ENCODE results near the gene STAM.

Gene STAM

DNA sequence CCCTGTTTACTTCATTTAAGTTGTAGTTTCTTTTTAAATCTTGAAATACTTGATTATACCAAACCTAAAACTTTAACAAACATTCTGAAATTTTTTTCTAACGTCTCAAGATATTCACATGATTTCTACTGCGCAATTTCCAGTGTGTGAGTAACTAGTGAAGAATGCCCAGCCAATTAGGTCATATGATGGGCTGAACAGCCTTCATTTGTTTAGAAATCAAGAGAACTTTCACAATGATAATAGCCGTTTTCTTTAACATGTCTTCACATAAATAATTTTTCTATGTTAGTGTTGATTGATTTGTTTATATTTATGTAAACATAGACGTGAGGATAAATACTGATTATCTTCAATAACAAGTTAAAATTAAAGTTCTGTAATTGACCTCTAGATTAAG lies 21.8 kb downstream of the STAM start:
- ChIA-PET CTCF (no interaction called here), POLR2A (interaction anchor here (0.8 kb wide), 1 partner anchor 22 kb away, joined by 4 read pairs; the partner anchor contains the start of gene STAM)
- no peak for DNase-seq (ENCODE audit: extremely low spot score)
- TF ChIP-seq ARNT (IDR thresholded peaks at IDR 0.05) = no peak
- no peak for TF ChIP-seq FOXM1 (IDR thresholded peaks at IDR 0.05; ENCODE audit: borderline replicate concordance)
- no peak for TF ChIP-seq CTBP1 (IDR thresholded peaks at IDR 0.05; ENCODE audit: borderline replicate concordance)
- TF ChIP-seq SP1 (IDR thresholded peaks at IDR 0.05) = no peak
- no peak for TF ChIP-seq BHLHE40 (IDR thresholded peaks at IDR 0.05; ENCODE audit: borderline replicate concordance)
- TF ChIP-seq TARDBP (IDR thresholded peaks at IDR 0.05) = no peak
- TF ChIP-seq, protein P1, sequence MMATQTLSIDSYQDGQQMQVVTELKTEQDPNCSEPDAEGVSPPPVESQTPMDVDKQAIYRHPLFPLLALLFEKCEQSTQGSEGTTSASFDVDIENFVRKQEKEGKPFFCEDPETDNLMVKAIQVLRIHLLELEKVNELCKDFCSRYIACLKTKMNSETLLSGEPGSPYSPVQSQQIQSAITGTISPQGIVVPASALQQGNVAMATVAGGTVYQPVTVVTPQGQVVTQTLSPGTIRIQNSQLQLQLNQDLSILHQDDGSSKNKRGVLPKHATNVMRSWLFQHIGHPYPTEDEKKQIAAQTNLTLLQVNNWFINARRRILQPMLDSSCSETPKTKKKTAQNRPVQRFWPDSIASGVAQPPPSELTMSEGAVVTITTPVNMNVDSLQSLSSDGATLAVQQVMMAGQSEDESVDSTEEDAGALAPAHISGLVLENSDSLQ (IDR thresholded peaks at IDR 0.05) = no peak

DNA sequence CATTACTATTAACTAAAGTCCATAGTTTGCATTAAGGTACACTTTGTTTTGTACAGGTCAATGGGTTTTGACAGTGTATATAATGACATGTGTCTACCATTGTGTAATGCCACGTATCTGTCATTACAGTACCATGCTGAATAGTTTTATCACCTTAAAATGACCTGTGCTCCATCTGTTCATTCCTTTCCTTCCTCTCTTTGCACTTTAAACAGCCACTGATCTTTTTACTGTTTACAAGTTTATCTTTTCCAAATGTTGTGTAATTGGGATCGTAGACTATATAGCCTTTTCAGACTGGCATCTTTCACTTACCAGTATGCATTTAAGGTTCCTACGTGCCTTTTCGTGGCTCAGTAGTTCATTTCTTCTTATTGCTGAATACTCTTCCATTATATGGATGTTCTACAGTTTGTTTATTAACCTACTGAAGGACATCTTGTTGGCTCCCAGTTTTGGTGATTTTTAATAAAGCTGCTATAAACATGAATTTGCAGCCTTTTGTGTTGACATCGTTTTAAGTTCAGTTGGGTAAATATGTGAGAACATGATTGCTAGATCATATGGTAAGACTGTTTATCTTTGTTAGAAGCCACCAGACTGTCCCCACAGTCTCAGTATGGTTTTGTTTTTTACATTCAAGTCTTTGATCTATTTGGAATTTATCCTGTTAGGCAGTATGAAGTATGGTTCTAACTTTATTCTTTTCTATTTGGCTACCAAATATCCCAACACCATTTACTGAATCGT lies 24.7 kb downstream of the STAM start:
- POLR2A ChIA-PET = no interaction called here
- no peak for TF ChIP-seq TARDBP (IDR thresholded peaks at IDR 0.05)
- no peak for DNase-seq (ENCODE audit: extremely low spot score)
- CTCF ChIA-PET = no interaction called here

DNA sequence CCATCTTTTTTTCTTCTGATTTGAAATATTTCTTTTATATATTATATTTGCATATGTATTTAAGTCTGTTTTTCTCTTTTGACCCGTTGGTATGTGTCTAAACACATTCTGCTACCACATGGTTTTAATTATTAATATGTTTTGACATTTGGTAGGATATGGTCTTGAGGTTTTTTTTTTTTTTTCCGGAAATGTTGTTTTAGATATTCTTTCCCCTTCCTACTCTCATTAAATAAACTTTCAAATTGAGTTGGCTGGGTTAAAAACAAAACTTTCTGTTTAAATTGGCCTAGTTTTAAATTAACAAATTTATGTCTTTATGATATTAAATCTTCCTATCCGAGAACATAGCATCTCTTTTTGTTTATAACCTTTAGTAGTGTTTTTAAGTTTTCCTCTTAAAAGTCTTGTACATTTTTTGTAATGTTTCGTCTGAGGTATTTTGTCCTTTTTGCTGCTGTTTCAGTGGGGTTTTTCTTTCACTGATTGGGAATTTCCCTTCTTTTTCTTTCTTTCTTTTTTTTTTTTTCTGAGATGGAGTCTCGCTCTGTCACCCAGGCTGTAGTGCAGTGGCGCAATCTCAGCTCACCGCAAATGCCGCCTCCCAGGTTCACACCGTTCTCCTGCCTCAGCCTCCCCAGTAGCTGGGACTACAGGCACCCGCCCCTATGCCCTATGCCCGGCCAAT lies 25.4 kb downstream of the STAM start:
- CTCF ChIA-PET = no interaction called here
- POLR2A ChIA-PET = no interaction called here
- no peak for TF ChIP-seq FOXA1 (IDR thresholded peaks at IDR 0.05)
- no peak for TF ChIP-seq L3MBTL2 (conservative IDR thresholded peaks at IDR 0.05)
- TF ChIP-seq ZNF384 (IDR thresholded peaks at IDR 0.05) = no peak
- TF ChIP-seq CTBP1 (IDR thresholded peaks at IDR 0.05; ENCODE audit: borderline replicate concordance) = no peak
- TF ChIP-seq SUZ12 (IDR thresholded peaks at IDR 0.05) = no peak
- TF ChIP-seq LEF1 (IDR thresholded peaks at IDR 0.05; ENCODE audit: borderline replicate concordance) = no peak
- DNase-seq (ENCODE audit: extremely low spot score) = no peak

DNA sequence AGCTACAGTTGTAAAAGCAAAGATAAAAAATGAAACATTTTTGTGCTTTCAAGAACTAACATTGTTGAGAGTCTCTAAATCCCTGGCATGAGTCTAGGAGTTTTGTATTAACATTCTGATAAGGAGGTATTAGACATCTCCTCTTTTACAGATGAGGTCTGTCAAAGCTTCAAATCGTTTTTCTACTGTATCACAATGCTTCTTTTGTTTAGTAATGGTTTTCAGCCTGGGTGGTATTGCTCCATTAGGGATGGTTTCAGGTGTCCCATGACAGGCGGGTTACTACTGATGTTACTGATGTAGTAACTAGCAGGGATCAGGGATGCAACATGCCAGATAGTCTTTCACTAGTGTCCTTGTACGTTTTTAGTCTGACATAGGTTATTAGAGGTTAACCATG lies 27.4 kb downstream of the STAM start:
- TF ChIP-seq TARDBP (IDR thresholded peaks at IDR 0.05) (no peak), CTBP1 (IDR thresholded peaks at IDR 0.05; ENCODE audit: borderline replicate concordance) (no peak), ELF4 (IDR thresholded peaks at IDR 0.05) (no peak), FOXK2 (IDR thresholded peaks at IDR 0.05) (no peak), FOXA1 (IDR thresholded peaks at IDR 0.05) (no peak), FOXM1 (IDR thresholded peaks at IDR 0.05; ENCODE audit: borderline replicate concordance) (no peak), BHLHE40 (IDR thresholded peaks at IDR 0.05; ENCODE audit: borderline replicate concordance) (no peak), HDGF (IDR thresholded peaks at IDR 0.05; ENCODE audit: borderline replicate concordance) (no peak), SP1 (IDR thresholded peaks at IDR 0.05) (no peak), SUZ12 (IDR thresholded peaks at IDR 0.05) (no peak), ARNT (IDR thresholded peaks at IDR 0.05) (no peak), NFRKB (IDR thresholded peaks at IDR 0.05) (no peak), ZNF384 (IDR thresholded peaks at IDR 0.05) (no peak), LEF1 (IDR thresholded peaks at IDR 0.05; ENCODE audit: borderline replicate concordance) (no peak), L3MBTL2 (conservative IDR thresholded peaks at IDR 0.05) (no peak)
- TF ChIP-seq, protein P1 (IDR thresholded peaks at IDR 0.05) = no peak
- CTCF ChIA-PET = no interaction called here
- POLR2A ChIA-PET = interaction anchor here (0.8 kb wide), 1 partner anchor 27 kb away, joined by 3 read pairs; the partner anchor contains the start of gene STAM
- DNase-seq (ENCODE audit: extremely low spot score) = no peak

DNA sequence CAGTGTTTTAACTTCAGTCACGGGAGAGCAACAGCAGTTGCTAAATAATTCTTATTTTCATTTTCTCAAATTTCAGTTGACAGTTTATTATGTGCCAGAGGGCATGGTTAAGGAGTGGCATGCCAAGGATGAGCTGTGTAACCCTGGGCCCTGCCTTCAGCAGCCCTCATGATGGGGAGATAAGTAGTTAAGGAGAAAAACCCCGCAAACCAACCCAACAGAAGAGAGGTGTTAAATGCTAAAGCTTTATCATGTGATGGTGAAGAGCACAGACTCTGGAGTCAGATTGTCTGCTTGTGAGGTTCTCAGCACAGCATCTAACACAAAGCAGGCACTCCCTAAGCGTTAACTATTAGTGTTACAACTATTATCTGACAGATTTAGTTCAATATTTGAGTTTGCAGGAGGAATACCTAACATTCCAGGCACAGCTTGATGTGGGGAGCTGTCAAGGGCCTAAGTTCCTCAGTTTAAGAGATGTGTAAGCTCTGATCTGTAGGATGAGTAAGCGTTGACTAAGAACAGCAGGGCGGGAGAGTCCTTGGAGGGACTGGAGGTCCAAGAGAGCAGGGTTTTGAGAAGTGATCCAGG lies 29.6 kb downstream of the STAM start:
- TF ChIP-seq TARDBP (IDR thresholded peaks at IDR 0.05) (no peak), SP1 (IDR thresholded peaks at IDR 0.05) (no peak), NFRKB (IDR thresholded peaks at IDR 0.05) (no peak), CTBP1 (IDR thresholded peaks at IDR 0.05; ENCODE audit: borderline replicate concordance) (no peak), BHLHE40 (IDR thresholded peaks at IDR 0.05; ENCODE audit: borderline replicate concordance) (no peak), ARNT (IDR thresholded peaks at IDR 0.05) (no peak), HDGF (IDR thresholded peaks at IDR 0.05; ENCODE audit: borderline replicate concordance) (no peak), SUZ12 (IDR thresholded peaks at IDR 0.05) (no peak), ELF4 (IDR thresholded peaks at IDR 0.05) (no peak), L3MBTL2 (conservative IDR thresholded peaks at IDR 0.05) (no peak)
- ChIA-PET CTCF (interaction anchor here (1.0 kb wide), 1 partner anchor 10 kb away, joined by 3 read pairs; no protein-coding TSS in a partner anchor), POLR2A (interaction anchor here (1.9 kb wide), 1 partner anchor 30 kb away, joined by 11 read pairs; the partner anchor contains the start of gene STAM)
- no peak for DNase-seq (ENCODE audit: extremely low spot score)

DNA sequence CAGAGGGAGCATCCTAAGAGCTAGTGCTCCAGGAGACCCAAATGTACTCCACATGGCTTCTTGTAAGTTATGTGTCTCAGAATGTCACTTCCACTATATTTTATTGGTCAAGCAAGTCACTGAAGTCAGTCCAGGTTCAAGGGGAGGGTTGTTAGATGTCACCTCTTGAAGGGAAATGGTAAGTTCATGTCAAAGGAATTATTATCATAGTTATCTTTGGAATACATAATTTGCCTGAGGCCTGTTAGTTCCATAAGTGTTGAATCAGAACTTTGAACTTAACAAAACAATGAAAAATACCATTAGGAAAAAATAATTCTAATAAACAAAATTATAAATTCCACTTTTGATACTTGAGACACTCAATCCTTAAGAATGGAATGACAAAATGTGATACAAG lies 30.6 kb downstream of the STAM start:
- DNase-seq (ENCODE audit: extremely low spot score) = no peak
- POLR2A ChIA-PET = interaction anchor here (1.9 kb wide), 1 partner anchor 31 kb away, joined by 11 read pairs; the partner anchor contains the start of gene STAM
- CTCF ChIA-PET = interaction anchor here (0.6 to 1.0 kb wide), 2 partner anchors 9 to 61 kb away, joined by 3 read pairs; no protein-coding TSS in a partner anchor
- TF ChIP-seq FOXM1 (IDR thresholded peaks at IDR 0.05; ENCODE audit: borderline replicate concordance) = no peak
- TF ChIP-seq BHLHE40 (IDR thresholded peaks at IDR 0.05; ENCODE audit: borderline replicate concordance) = no peak

DNA sequence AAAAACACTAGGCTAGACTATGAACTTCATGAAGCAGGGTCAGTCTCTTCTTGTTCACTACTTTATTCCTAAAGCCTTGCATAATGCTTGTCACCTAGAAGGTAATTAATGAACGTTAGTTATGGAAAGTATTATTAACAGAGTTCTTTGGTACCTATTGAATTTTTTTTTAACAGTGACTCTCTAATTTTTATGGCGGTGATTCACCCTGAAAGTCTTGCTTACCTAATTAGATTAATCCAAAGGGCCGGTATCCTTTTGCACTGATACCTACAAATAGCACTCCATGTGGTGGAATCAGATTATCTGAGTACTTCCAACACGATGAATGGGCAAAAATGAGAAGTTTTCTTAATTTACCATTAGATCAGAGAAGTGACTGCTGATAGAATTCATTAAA lies 31.7 kb downstream of the STAM start:
- POLR2A ChIA-PET = interaction anchor here (1.3 kb wide), 1 partner anchor 31 kb away, joined by 6 read pairs; the partner anchor contains the start of gene STAM
- no peak for TF ChIP-seq NFRKB (IDR thresholded peaks at IDR 0.05)
- TF ChIP-seq HDGF (IDR thresholded peaks at IDR 0.05; ENCODE audit: borderline replicate concordance) = no peak
- no peak for TF ChIP-seq TARDBP (IDR thresholded peaks at IDR 0.05)
- TF ChIP-seq SUZ12 (IDR thresholded peaks at IDR 0.05) = no peak
- TF ChIP-seq ELF4 (IDR thresholded peaks at IDR 0.05) = no peak
- TF ChIP-seq ZNF384 (IDR thresholded peaks at IDR 0.05) = no peak
- TF ChIP-seq L3MBTL2 (conservative IDR thresholded peaks at IDR 0.05) = no peak
- no peak for TF ChIP-seq ARNT (IDR thresholded peaks at IDR 0.05)
- no peak for TF ChIP-seq BHLHE40 (IDR thresholded peaks at IDR 0.05; ENCODE audit: borderline replicate concordance)
- no peak for TF ChIP-seq FOXA1 (IDR thresholded peaks at IDR 0.05)
- no peak for TF ChIP-seq CTBP1 (IDR thresholded peaks at IDR 0.05; ENCODE audit: borderline replicate concordance)
- TF ChIP-seq SP1 (IDR thresholded peaks at IDR 0.05) = no peak
- TF ChIP-seq, protein P1 (IDR thresholded peaks at IDR 0.05) = no peak
- TF ChIP-seq FOXM1 (IDR thresholded peaks at IDR 0.05; ENCODE audit: borderline replicate concordance) = no peak
- no peak for TF ChIP-seq FOXK2 (IDR thresholded peaks at IDR 0.05)
- DNase-seq (ENCODE audit: extremely low spot score) = no peak
- CTCF ChIA-PET = no interaction called here

All from HEK293T (cell line).